OCI-LY3 (cell line): Measurements from ENCODE around the gene SYT3.
A peak's percentile ranks its signal among the peaks of the same experiment; 100 is the strongest.

Experiments used
- H2AFZ ChIP-seq: fragments of 200-600, 300-600 bp; shearing (Covaris generic); 2 replicates; pipeline ENCODE4 v1.6.0; 2014; ENCODE audit warnings: antibody characterized with exemption, low read depth, low read length
- H3K27ac ChIP-seq: fragments of 200-600, 300-600 bp; sonication (generic); 2 replicates; pipeline ENCODE4 v1.5.1; 2014; ENCODE audit warnings: mild to moderate bottlenecking, low read length, moderate library complexity, mixed read lengths
- H3K27me3 ChIP-seq: fragments of 200-600, 300-600 bp; sonication (generic); 2 replicates; pipeline ENCODE4 v1.6.1; 2014; ENCODE audit warnings: low read depth, low read length, mixed read lengths
- H3K36me3 ChIP-seq: fragments of 200-600, 300-600 bp; sonication (generic); replicated peaks from 2 replicates; pipeline ENCODE3; 2014; ENCODE audit warnings: low read depth, low read length, mixed read lengths
- H3K4me1 ChIP-seq: fragments of 300-600, 200-600 bp; sonication (generic); 2 replicates; pipeline ENCODE4 v1.6.1; 2014; ENCODE audit warnings: low read length, mixed read lengths
- H3K4me2 ChIP-seq: fragments of 200-600, 300-600 bp; sonication (generic); 2 replicates; pipeline ENCODE4 v1.6.1; 2014; ENCODE audit warnings: low read length, mixed read lengths
- H3K4me3 ChIP-seq: fragments of 300-600, 200-600 bp; sonication (generic); 2 replicates; pipeline ENCODE4 v1.5.1; 2014; ENCODE audit warnings: antibody characterized with exemption, mild to moderate bottlenecking, low read length, moderate library complexity
- H3K79me2 ChIP-seq: fragments of 300-600, 200-600 bp; shearing (Covaris generic); 2 replicates; pipeline ENCODE4 v1.6.1; 2014; ENCODE audit warnings: mild to moderate bottlenecking, low read length, mixed read lengths
- H3K9ac ChIP-seq: fragments of 300-600, 200-600 bp; shearing (Covaris generic); 2 replicates; pipeline ENCODE4 v1.6.0; 2014; ENCODE audit warnings: mild to moderate bottlenecking, low read length, moderate library complexity
- H3K9me3 ChIP-seq: fragments of 200-600, 300-600 bp; shearing (Covaris generic); 2 replicates; pipeline ENCODE4 v1.6.1; 2014; ENCODE audit warnings: low read length, mixed read lengths; ENCODE audit not compliant: insufficient read depth
- H4K20me1 ChIP-seq: fragments of 200-600, 300-600 bp; sonication (generic); 2 replicates; pipeline ENCODE4 v1.6.1; 2016; ENCODE audit warnings: low read length, mixed read lengths; ENCODE audit not compliant: insufficient read depth
- EZH2phosphoT487 ChIP-seq: fragments of 200-600 bp; shearing (Covaris generic); IDR thresholded peaks from 2 replicates; pipeline ENCODE4 v1.6.1; 2018; ENCODE audit warnings: antibody characterized with exemption, mixed run types, low read depth
- TF ChIP-seq, protein P1 (sequence below): fragments of 200-600, 300-600 bp; sonication (generic); IDR thresholded peaks from 2 replicates; pipeline ENCODE4 v1.5.1; 2014; ENCODE audit warnings: antibody characterized with exemption, low read length, low read depth

The SYT3 gene

DNA sequence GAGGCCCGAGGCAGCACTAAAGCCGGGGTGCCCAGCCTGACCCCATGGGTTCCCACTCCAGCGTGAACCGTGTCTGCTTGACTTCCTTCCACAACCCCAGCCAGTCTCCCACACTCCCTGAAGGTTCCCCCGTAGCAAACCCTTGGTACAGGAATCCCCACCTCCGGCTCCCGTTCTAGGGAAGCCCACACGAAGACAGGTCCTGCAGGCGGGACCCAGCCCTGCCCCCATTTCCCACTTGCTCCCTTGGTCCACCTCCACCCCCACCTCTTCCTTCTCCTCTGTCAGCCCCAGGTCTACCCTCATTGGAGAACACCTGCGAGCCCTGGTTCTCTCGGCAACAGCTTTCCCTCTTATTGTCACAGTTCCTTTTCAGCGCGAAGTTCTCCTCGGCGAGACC is 33.4 kb upstream of the SYT3 start:
- no peaks in the 10 kb centered on the region for H3K9me3 ChIP-seq
- H3K4me3 ChIP-seq = no peak overlapping the region
- peaks cover 17% of the 10 kb centered on the region for H3K27me3 ChIP-seq
- H3K36me3 ChIP-seq = no peaks in the 10 kb centered on the region
- TF ChIP-seq EZH2phosphoT487 = no peak
- TF ChIP-seq, protein P1, sequence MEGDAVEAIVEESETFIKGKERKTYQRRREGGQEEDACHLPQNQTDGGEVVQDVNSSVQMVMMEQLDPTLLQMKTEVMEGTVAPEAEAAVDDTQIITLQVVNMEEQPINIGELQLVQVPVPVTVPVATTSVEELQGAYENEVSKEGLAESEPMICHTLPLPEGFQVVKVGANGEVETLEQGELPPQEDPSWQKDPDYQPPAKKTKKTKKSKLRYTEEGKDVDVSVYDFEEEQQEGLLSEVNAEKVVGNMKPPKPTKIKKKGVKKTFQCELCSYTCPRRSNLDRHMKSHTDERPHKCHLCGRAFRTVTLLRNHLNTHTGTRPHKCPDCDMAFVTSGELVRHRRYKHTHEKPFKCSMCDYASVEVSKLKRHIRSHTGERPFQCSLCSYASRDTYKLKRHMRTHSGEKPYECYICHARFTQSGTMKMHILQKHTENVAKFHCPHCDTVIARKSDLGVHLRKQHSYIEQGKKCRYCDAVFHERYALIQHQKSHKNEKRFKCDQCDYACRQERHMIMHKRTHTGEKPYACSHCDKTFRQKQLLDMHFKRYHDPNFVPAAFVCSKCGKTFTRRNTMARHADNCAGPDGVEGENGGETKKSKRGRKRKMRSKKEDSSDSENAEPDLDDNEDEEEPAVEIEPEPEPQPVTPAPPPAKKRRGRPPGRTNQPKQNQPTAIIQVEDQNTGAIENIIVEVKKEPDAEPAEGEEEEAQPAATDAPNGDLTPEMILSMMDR = no peak
- no peaks in the 10 kb centered on the region for H4K20me1 ChIP-seq
- H3K79me2 ChIP-seq = no peaks in the 10 kb centered on the region
- no peaks in the 10 kb centered on the region for H3K4me1 ChIP-seq
- no peak overlapping the region for H3K4me2 ChIP-seq
- H3K9ac ChIP-seq = no peak overlapping the region
- no peak overlapping the region for H3K27ac ChIP-seq
- H2AFZ ChIP-seq = no peak overlapping the region

DNA sequence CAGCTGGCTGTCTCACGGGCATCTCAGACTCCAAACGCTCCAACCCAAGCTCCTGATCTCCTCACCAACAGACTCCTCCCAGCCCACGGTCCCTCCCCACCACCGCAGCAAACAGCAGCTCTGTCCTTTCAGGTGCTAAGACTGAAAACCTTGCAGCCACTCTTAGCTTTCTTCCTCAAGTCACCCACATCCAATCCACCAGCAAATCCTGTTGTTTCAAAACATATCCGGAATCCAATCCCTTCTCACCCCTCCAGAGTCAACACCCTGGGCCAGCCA is 30.4 kb upstream of the SYT3 start:
- no peaks in the 10 kb centered on the region for H3K4me1 ChIP-seq
- no peak overlapping the region for H2AFZ ChIP-seq
- peaks cover 6% of the 10 kb centered on the region for H3K27me3 ChIP-seq
- H4K20me1 ChIP-seq = no peaks in the 10 kb centered on the region
- H3K27ac ChIP-seq = no peak overlapping the region
- H3K4me2 ChIP-seq = no peak overlapping the region
- H3K4me3 ChIP-seq = no peak overlapping the region
- no peaks in the 10 kb centered on the region for H3K79me2 ChIP-seq
- no peak overlapping the region for H3K9ac ChIP-seq
- TF ChIP-seq, protein P1 = no peak
- no peak for TF ChIP-seq EZH2phosphoT487
- no peaks in the 10 kb centered on the region for H3K9me3 ChIP-seq
- no peaks in the 10 kb centered on the region for H3K36me3 ChIP-seq

DNA sequence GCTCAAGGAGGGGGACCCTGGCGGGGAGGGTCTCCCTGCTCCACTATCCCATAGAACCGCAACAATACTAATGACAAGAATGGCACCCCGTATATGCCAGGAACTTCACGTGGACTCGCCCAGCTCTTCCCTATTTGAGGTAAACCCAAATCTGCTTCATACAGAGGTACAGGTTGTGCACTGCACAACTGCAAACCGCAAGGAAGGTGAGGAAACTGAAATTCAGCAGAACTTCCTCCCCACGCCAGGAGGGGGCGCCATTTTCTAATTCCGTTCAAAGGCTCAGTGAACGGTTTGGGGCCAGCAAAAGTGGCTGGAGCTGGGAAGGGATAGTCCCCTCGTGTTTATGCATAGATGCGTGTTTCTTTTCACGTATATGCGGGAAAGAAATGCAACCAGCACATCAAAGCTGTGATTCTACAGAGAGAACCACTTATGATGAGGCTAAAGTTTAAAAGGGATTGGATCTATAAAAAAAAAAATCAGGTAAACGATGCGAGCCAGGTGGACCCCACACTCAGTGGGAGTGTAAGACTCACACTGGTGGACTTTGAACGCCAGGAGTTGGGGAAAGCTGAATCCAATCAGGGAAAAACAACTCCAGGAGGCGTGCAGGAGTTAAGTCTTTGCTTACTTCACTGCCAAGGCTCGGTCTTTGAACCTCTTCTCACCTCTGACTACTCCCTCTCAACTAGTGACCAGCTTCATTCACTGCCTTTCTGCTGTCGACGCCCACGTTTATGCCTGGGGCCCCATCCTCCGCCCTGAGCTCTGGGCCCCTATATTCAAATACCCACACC is 29.8 kb upstream of the SYT3 start:
- no peaks in the 10 kb centered on the region for H4K20me1 ChIP-seq

DNA sequence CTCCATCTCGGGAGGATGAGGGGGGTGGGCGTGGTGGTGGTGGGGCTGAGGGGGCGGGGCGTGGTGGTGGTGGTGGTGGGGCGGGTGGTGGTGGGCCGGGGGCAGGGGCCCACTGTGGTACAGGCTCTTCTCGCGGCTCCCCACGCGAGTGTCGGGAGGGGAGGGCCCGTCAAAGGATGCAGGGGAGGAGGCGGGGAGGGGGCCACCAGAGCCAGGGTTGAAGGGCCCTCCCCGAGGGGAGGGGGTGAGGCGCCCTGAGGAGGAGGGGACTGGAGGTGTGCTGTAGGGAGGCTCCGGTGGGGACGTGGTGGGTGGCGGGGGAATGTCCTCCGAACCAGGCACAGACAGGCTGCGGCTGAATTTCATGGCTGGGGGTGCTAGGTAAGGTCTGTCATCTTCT is 29.2 kb upstream of the SYT3 start:
- no peaks in the 10 kb centered on the region for H3K79me2 ChIP-seq
- no peak overlapping the region for H3K9ac ChIP-seq
- H4K20me1 ChIP-seq = no peaks in the 10 kb centered on the region
- no peaks in the 10 kb centered on the region for H3K4me1 ChIP-seq
- no peak for TF ChIP-seq EZH2phosphoT487
- TF ChIP-seq, protein P1 = no peak
- no peak overlapping the region for H2AFZ ChIP-seq
- H3K27me3 ChIP-seq = peaks cover 6% of the 10 kb centered on the region
- no peak overlapping the region for H3K27ac ChIP-seq
- H3K36me3 ChIP-seq = no peaks in the 10 kb centered on the region
- H3K4me3 ChIP-seq = no peak overlapping the region
- no peaks in the 10 kb centered on the region for H3K9me3 ChIP-seq
- no peak overlapping the region for H3K4me2 ChIP-seq

More for the DNA sequence above, 29.8 kb upstream of the SYT3 start:
- Histone ChIP-seq H3K9me3 (no peaks in the 10 kb centered on the region), H3K36me3 (no peaks in the 10 kb centered on the region), H3K9ac (no peak overlapping the region), H3K4me2 (no peak overlapping the region), H3K27me3 (peaks cover 6% of the 10 kb centered on the region), H3K27ac (no peak overlapping the region), H2AFZ (no peak overlapping the region), H3K4me1 (no peaks in the 10 kb centered on the region), H3K4me3 (no peak overlapping the region), H3K79me2 (no peaks in the 10 kb centered on the region)
- no peak for TF ChIP-seq EZH2phosphoT487
- TF ChIP-seq, protein P1 = peak; percentile 98
